AG20443 (cell line): ENCODE results near the gene TSPAN18.

ENCODE experiments used
- DNase-seq: peaks from one replicate; pipeline ENCODE4 v3.0.0; 2012; ENCODE audit warnings: low spot score, mixed read lengths

The TSPAN18 gene

GRCh38 chr11:44726283-44727113 is at the start of gene TSPAN18:
Gene TSPAN18 (plus strand): TSS chr11:44726962. CDS start chr11:44906417, 179,455 bp downstream.
- peak; percentile 68 for DNase-seq

GRCh38 chr11:44680982-44681597 is 45.7 kb upstream of the TSPAN18 start:
- DNase-seq: no peak

- DNase-seq: peak; percentile 71
Observed at GRCh38 chr11:44681698-44682097, 45.1 kb upstream of the TSPAN18 start.

- no peak for DNase-seq
Observed at GRCh38 chr11:44684859-44685281, 41.9 kb upstream of the TSPAN18 start.

GRCh38 chr11:44687388-44687787 is 39.4 kb upstream of the TSPAN18 start:
- no peak for DNase-seq

GRCh38 chr11:44689265-44689664 is 37.5 kb upstream of the TSPAN18 start:
- DNase-seq: no peak

- no peak for DNase-seq
Observed at GRCh38 chr11:44690651-44691050, 36.1 kb upstream of the TSPAN18 start.

GRCh38 chr11:44692460-44692859 is 34.3 kb upstream of the TSPAN18 start:
- DNase-seq: no peak

GRCh38 chr11:44693654-44694119 is 33.1 kb upstream of the TSPAN18 start:
- DNase-seq: no peak

GRCh38 chr11:44694443-44694842 is 32.3 kb upstream of the TSPAN18 start:
- no peak for DNase-seq

GRCh38 chr11:44695169-44695833 is 31.5 kb upstream of the TSPAN18 start:
- no peak for DNase-seq

GRCh38 chr11:44698252-44698912 is 28.4 kb upstream of the TSPAN18 start:
- DNase-seq: no peak

- DNase-seq: no peak
Observed at GRCh38 chr11:44699497-44700408, 27.0 kb upstream of the TSPAN18 start.

- no peak for DNase-seq
Observed at GRCh38 chr11:44701276-44701675, 25.5 kb upstream of the TSPAN18 start.

GRCh38 chr11:44702889-44703288 is 23.9 kb upstream of the TSPAN18 start:
- DNase-seq: no peak

GRCh38 chr11:44707094-44707493 is 19.7 kb upstream of the TSPAN18 start:
- no peak for DNase-seq

GRCh38 chr11:44708009-44708408 is 18.8 kb upstream of the TSPAN18 start:
- DNase-seq: no peak

GRCh38 chr11:44708523-44709280 is 18.1 kb upstream of the TSPAN18 start:
- no peak for DNase-seq

GRCh38 chr11:44709281-44709562 is 17.5 kb upstream of the TSPAN18 start:
- no peak for DNase-seq

GRCh38 chr11:44709966-44710365 is 16.8 kb upstream of the TSPAN18 start:
- no peak for DNase-seq
